ENCODE data around the gene HPSE2.
"Not testable (repeated sequence)": the region's sequence is repeated elsewhere in the genome, so short reads cannot be mapped to it uniquely, and the experiment has no call there.

HPSE2 gene

GRCh38 chr10:99161165-99161564 lies 74.5 kb downstream of the HPSE2 start:
- DNase-seq (ENCODE audit: low read depth) = no peak

- DNase-seq (ENCODE audit: low read depth) = no peak
Measured at GRCh38 chr10:99143651-99144050, 92.0 kb downstream of the HPSE2 start.

GRCh38 chr10:99143011-99143410 lies 92.6 kb downstream of the HPSE2 start:
- DNase-seq (ENCODE audit: low read depth) = no peak

- DNase-seq (ENCODE audit: low read depth) = not testable (repeated sequence)
Measured at GRCh38 chr10:99132897-99133296, 102.8 kb downstream of the HPSE2 start.

GRCh38 chr10:99125879-99126278 lies 109.8 kb downstream of the HPSE2 start:
- no peak for DNase-seq (ENCODE audit: low read depth)

- DNase-seq (ENCODE audit: low read depth) = no peak
Measured at GRCh38 chr10:99124376-99124775, 111.3 kb downstream of the HPSE2 start.

GRCh38 chr10:99123851-99124250 lies 111.8 kb downstream of the HPSE2 start:
- no peak for DNase-seq (ENCODE audit: low read depth)

- DNase-seq (ENCODE audit: low read depth) = no peak
Measured at GRCh38 chr10:99123336-99123735, 112.3 kb downstream of the HPSE2 start.

- DNase-seq (ENCODE audit: low read depth) = no peak
Measured at GRCh38 chr10:99119258-99119748, 116.3 kb downstream of the HPSE2 start.

- DNase-seq (ENCODE audit: low read depth) = no peak
Measured at GRCh38 chr10:99115703-99116102, 119.9 kb downstream of the HPSE2 start.

- DNase-seq (ENCODE audit: low read depth) = no peak
Measured at GRCh38 chr10:99085358-99085757, 150.3 kb downstream of the HPSE2 start.

- no peak for DNase-seq (ENCODE audit: low read depth)
Measured at GRCh38 chr10:99084161-99084560, 151.5 kb downstream of the HPSE2 start.

GRCh38 chr10:99080275-99080945 lies 155.2 kb downstream of the HPSE2 start:
- DNase-seq (ENCODE audit: low read depth) = no peak

GRCh38 chr10:99062591-99062990 lies 173.1 kb downstream of the HPSE2 start:
- no peak for DNase-seq (ENCODE audit: low read depth)

GRCh38 chr10:99058762-99059161 lies 176.9 kb downstream of the HPSE2 start:
- no peak for DNase-seq (ENCODE audit: low read depth)

- no peak for DNase-seq (ENCODE audit: low read depth)
Measured at GRCh38 chr10:99057936-99058690, 177.5 kb downstream of the HPSE2 start.

GRCh38 chr10:99045671-99046070 lies 190.0 kb downstream of the HPSE2 start:
- DNase-seq (ENCODE audit: low read depth) = no peak

- DNase-seq (ENCODE audit: low read depth) = no peak
Measured at GRCh38 chr10:99042051-99042771, 193.4 kb downstream of the HPSE2 start.

GRCh38 chr10:99041468-99041867 lies 194.2 kb downstream of the HPSE2 start:
- DNase-seq (ENCODE audit: low read depth) = no peak

- DNase-seq (ENCODE audit: low read depth) = no peak
Measured at GRCh38 chr10:99013885-99014284, 221.8 kb downstream of the HPSE2 start.

GRCh38 chr10:99010286-99010685 lies 225.4 kb downstream of the HPSE2 start:
- DNase-seq (ENCODE audit: low read depth) = no peak

GRCh38 chr10:99008054-99008453 lies 227.6 kb downstream of the HPSE2 start:
- no peak for DNase-seq (ENCODE audit: low read depth)

- no peak for DNase-seq (ENCODE audit: low read depth)
Measured at GRCh38 chr10:99007457-99007856, 228.2 kb downstream of the HPSE2 start.
